ENCODE measurements around the gene SPSB1.
A peak's percentile ranks its signal among the peaks of the same experiment; 100 is the strongest.

SPSB1 gene

DNA sequence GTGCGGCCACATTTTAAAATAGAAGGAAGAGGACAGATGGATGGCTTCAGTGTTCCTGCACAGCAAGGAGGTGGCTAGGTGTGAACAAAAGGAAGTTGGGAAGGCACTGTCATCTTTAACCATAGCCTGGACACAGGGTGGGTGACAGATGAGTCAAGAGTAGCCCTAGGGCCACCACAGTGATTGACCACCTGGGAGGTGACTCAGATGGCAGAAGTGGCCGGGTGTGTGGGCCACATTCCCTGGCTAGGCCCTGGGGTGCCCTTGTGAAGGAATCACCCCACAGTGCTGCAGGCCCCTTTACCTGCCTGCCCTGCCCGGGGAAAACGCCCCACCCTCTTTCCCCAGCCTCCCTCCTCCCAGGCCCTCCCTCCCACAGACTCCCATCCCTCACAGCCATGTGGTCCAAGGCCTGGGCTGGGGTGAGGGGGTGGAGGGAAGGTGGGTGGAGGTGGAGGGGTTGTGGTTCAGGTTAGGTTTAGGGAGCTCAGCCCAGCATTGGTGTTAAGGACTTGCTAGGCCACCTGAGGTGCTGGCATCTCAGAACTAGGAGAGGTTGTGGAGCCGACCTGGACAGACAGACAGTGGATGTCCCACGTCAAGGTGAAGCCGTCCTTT lies 59.1 kb downstream of the SPSB1 start:
- H3K4me3 ChIP-seq (ENCODE audit: low read depth, low read length) = no peak overlapping the region
- no peak overlapping the region for H3K27ac ChIP-seq (ENCODE audit: extremely low read depth, low read depth, low read length)
- no peaks in the 10 kb centered on the region for H3K9me3 ChIP-seq (ENCODE audit: control insufficient read depth, insufficient read depth, low read depth, low read length)
- TF ChIP-seq EGR2 (tag by site-specific recombination; IDR thresholded peaks at IDR 0.05; ENCODE audit: low read depth) (peak; percentile 82), MYNN (tag by site-specific recombination; IDR thresholded peaks at IDR 0.05; ENCODE audit: borderline replicate concordance) (no peak), GLIS1 (tag by site-specific recombination; IDR thresholded peaks at IDR 0.05) (peak; percentile 63), KLF1 (tag by site-specific recombination; IDR thresholded peaks at IDR 0.05) (peak; percentile 38; the same call in 1 of the 2 replicates), ZNF843 (tag by site-specific recombination; IDR thresholded peaks at IDR 0.05) (no peak), ZFHX2 (tag by site-specific recombination; conservative IDR thresholded peaks at IDR 0.05) (peak; percentile 89)
- ChIA-PET POLR2A (interaction anchor here (0.9 kb wide), 1 partner anchor 37 kb away, joined by 4 read pairs; no protein-coding TSS in a partner anchor), CTCF (no interaction called here)
- H3K36me3 ChIP-seq (ENCODE audit: control insufficient read depth in 2 of 2, insufficient read depth in 1 of 2, low read length in 2 of 2) = peaks cover 0 to 16% of the 10 kb centered on the region in 2 experiments; a peak in 2 of 3 replicates
- H3K4me1 ChIP-seq (ENCODE audit: control insufficient read depth, insufficient read depth, low read length) = no peaks in the 10 kb centered on the region

DNA sequence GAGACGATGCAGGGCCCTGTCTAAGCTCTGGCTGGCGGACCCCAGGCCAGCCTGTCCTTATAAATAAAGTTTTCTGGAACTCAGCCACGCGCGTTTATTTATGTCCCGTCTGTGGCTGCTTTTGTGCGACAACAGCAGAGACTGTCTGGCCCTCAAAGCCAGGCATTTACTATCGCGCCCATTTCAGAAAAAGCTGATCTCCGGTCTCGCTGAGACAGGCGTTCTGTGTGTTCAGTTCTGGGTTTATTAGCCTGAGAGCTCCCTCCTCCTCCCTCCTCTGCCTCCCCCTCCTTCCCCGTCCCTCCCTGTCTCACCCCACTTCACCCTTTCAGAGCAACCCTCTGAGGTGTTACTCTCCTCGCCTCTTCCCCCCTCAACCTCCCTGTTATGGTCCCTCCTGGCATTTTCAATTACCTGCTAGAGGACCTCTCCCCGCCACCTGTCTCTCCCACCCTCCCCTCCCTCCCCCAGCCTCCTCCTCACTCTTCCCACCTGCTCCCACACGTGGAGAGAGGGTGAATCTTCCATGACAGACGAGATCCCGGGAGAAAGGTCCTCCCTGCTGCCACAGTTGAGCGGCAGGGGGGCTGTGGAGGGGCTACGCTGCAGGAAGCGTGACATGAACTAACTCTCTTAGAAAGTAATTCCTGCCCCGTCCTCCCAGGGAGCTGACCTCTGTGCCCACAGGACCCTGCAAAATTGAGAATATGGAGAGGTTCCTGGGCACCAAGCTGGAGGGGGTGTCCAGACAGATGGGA lies 59.9 kb downstream of the SPSB1 start:
- ChIA-PET CTCF (interaction anchor here (0.7 kb wide), 1 partner anchor 103 kb away, joined by 3 read pairs; no protein-coding TSS in a partner anchor), POLR2A (interaction anchor here (0.9 kb wide), 1 partner anchor 36 kb away, joined by 4 read pairs; no protein-coding TSS in a partner anchor)
- TF ChIP-seq EGR2 (tag by site-specific recombination; IDR thresholded peaks at IDR 0.05; ENCODE audit: low read depth) (peak; percentile 50; the same call in 1 of the 2 replicates), SP2 (tag by site-specific recombination; IDR thresholded peaks at IDR 0.05) (no peak), ZNF335 (tag by site-specific recombination; conservative IDR thresholded peaks at IDR 0.05) (no peak), ZNF398 (tag by site-specific recombination; IDR thresholded peaks at IDR 0.05) (peak; percentile 56)
- TF ChIP-seq, protein P1, sequence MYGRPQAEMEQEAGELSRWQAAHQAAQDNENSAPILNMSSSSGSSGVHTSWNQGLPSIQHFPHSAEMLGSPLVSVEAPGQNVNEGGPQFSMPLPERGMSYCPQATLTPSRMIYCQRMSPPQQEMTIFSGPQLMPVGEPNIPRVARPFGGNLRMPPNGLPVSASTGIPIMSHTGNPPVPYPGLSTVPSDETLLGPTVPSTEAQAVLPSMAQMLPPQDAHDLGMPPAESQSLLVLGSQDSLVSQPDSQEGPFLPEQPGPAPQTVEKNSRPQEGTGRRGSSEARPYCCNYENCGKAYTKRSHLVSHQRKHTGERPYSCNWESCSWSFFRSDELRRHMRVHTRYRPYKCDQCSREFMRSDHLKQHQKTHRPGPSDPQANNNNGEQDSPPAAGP (tag by site-specific recombination; IDR thresholded peaks at IDR 0.05) = 0 out of 2 replicates have a peak, but pooled peaks have one; percentile 31
- H3K36me3 ChIP-seq (ENCODE audit: control insufficient read depth in 2 of 2, insufficient read depth in 1 of 2, low read length in 2 of 2) = peaks cover 0 to 23% of the 10 kb centered on the region in 2 experiments; a peak in 2 of 3 replicates
- H3K9me3 ChIP-seq (ENCODE audit: control insufficient read depth, insufficient read depth, low read depth, low read length) = no peaks in the 10 kb centered on the region
- H3K4me3 ChIP-seq (ENCODE audit: low read depth, low read length) = no peak overlapping the region
- H3K27ac ChIP-seq (ENCODE audit: extremely low read depth, low read depth, low read length) = no peak overlapping the region
- H3K4me1 ChIP-seq (ENCODE audit: control insufficient read depth, insufficient read depth, low read length) = no peaks in the 10 kb centered on the region

GRCh38 chr1:9355503-9355902 lies 62.8 kb downstream of the SPSB1 start:
- H3K4me3 ChIP-seq (ENCODE audit: low read depth, low read length) = no peak overlapping the region
- H3K4me1 ChIP-seq (ENCODE audit: control insufficient read depth, insufficient read depth, low read length) = no peaks in the 10 kb centered on the region
- H3K9me3 ChIP-seq (ENCODE audit: control insufficient read depth, insufficient read depth, low read depth, low read length) = no peaks in the 10 kb centered on the region
- peaks cover 0 to 31% of the 10 kb centered on the region in 2 experiments; a peak in 2 of 3 replicates for H3K36me3 ChIP-seq (ENCODE audit: control insufficient read depth in 2 of 2, insufficient read depth in 1 of 2, low read length in 2 of 2)
- POLR2A ChIA-PET = no interaction called here
- CTCF ChIA-PET = no interaction called here
- no peak overlapping the region for H3K27ac ChIP-seq (ENCODE audit: extremely low read depth, low read depth, low read length)
- TF ChIP-seq ZNF266 (tag by site-specific recombination; IDR thresholded peaks at IDR 0.05; ENCODE audit: low read depth) (no peak), ZNF169 (tag by site-specific recombination; IDR thresholded peaks at IDR 0.05) (no peak), SETDB1 (IDR thresholded peaks at IDR 0.05; ENCODE audit: insufficient read length, low read length) (no peak), ZNF571 (tag by site-specific recombination; IDR thresholded peaks at IDR 0.05) (no peak), ZNF394 (tag by site-specific recombination; IDR thresholded peaks at IDR 0.05; ENCODE audit: borderline replicate concordance) (no peak), ZBTB21 (tag by site-specific recombination; IDR thresholded peaks at IDR 0.05) (no peak), TSHZ1 (tag by site-specific recombination; IDR thresholded peaks at IDR 0.05; ENCODE audit: borderline replicate concordance) (no peak), ZNF19 (tag by site-specific recombination; IDR thresholded peaks at IDR 0.05; ENCODE audit: low read depth) (no peak), MZF1 (tag by site-specific recombination; IDR thresholded peaks at IDR 0.05; ENCODE audit: borderline replicate concordance) (no peak), KLF8 (tag by site-specific recombination; IDR thresholded peaks at IDR 0.05) (no peak), ZNF311 (tag by site-specific recombination; IDR thresholded peaks at IDR 0.05; ENCODE audit: borderline replicate concordance) (no peak)
- TF ChIP-seq, protein P2, sequence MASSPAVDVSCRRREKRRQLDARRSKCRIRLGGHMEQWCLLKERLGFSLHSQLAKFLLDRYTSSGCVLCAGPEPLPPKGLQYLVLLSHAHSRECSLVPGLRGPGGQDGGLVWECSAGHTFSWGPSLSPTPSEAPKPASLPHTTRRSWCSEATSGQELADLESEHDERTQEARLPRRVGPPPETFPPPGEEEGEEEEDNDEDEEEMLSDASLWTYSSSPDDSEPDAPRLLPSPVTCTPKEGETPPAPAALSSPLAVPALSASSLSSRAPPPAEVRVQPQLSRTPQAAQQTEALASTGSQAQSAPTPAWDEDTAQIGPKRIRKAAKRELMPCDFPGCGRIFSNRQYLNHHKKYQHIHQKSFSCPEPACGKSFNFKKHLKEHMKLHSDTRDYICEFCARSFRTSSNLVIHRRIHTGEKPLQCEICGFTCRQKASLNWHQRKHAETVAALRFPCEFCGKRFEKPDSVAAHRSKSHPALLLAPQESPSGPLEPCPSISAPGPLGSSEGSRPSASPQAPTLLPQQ (tag by site-specific recombination; IDR thresholded peaks at IDR 0.05) = no peak
